Ecto neural progenitor cell (in vitro differentiated cells): ENCODE results near the gene MUC6.
"Not testable (repeated sequence)": the region's sequence is repeated elsewhere in the genome, so short reads cannot be mapped to it uniquely, and the experiment has no call there.

Experiments
- DNase-seq: peaks from one replicate; pipeline ENCODE4 v3.0.0-alpha.2; 2018; ENCODE audit warnings: low spot score

The MUC6 gene

DNA sequence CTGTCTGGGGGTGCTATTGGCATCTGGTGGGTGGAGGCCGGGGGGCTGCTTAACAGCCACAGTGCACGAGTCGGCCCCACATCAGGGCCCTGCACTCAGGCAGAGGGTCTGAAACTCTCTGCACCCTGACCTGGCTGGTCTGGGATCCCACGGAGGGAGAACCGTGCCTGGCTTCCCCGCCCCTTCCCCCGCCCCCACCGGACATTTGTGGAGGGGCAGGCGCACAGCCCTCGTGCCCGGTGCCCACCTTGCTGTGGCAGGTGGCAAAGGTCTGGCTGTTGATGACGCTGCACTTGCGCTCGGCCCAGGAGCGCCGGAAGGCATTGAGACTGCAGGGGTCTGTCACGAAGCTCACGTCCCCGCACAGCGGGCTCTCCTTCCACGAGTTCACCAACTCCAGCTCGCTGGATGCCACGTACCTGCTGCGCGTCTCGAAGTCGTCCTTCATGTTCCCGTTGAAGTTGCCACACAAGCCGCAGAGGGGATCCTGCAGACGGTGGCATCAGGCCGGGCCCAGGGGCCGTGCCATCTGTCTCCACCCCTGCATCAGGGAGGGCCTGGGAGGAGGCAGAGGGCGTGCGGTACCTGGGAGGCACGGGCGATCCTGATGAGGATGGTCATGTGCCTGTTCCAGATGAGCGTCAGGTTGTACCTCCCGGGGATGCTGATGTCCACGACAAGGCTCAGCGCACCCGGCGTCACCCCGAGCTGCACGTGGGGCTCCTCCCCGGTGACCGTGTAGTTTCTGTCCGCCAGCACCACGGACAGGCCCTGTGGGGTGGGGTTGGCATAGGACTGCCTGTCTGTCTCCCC, 11.7 kb downstream of the MUC6 start:
- no peak for DNase-seq

DNA sequence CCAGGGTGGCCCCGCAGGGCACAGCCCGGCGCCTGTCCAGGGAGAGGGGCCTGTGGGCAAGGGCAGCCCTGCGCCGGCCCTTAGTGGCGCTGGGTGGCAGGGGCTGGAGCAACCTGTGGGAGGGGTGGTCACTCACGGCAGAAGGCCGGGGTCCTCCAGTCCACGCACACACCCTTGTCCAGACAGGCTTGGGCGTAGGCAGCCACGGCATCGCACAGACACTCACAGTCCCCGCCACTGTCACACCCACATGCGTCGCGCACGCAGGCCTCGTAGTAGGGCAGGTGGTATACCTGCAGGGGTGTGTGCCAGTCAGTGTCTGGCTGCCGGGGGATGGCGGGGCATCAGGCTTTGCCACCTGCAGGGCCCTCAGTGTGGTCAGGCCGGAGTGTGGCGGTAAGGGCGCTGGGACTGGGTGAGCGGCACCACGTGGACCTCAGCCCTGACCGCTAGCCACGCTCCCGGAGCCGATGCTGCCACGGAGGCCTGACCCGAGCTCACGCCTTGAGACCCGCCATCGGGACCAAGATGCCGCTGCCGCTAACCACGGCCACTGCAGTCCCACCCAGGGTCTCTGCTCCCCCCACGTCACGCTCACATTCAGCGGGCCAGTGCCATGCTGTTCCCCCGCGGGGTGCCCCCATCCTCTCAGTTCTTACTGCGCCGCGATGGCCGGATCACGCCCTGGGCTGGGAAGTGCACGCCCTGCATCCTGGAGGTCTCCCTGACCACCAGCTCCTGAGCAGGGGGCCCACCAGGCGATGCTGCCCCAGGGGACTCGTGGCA, 12.5 kb downstream of the MUC6 start:
- DNase-seq, result no peak

DNA sequence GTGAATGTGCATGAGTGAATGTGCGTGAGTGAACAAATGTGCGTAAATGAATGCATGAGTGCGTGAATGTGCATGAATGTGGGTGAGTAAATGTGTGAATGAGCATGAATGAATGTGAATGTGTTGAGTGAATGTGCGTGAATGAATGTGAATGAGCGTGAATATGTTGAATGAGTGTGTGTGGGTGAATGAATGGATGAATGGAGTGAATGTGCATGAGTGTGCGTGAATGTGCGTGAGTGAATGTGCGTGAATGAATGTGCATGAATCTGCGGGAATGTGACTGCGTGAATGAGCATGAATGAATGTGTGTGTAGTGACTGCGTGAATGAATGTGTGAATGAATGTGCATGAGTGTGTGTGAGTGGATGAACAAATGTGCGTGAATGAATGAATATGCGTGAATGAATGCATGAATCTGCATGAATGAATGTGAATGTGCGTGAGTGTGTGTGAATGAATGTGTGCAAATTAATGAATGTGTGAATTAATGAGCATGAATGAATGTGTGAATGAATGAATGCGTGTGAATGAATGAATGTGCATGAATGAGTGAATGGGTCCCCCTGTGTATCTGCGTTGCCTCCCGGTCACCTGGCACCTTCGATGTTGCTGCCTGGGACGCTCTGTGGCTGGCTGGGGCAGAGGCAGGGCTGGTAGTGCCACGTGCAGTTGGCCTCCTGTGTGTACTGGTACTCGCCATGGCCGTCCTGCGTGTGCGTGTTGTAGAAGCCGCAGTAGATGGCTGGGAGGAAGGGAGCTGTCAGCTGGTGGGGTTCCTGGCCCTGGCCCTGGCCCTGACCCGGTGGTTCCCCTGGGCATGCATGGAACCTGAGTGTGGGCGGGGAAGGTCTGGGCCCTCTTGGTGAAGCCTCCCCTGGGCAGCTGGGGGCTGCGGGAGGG, 13.4 kb downstream of the MUC6 start:
- DNase-seq, result no peak

DNA sequence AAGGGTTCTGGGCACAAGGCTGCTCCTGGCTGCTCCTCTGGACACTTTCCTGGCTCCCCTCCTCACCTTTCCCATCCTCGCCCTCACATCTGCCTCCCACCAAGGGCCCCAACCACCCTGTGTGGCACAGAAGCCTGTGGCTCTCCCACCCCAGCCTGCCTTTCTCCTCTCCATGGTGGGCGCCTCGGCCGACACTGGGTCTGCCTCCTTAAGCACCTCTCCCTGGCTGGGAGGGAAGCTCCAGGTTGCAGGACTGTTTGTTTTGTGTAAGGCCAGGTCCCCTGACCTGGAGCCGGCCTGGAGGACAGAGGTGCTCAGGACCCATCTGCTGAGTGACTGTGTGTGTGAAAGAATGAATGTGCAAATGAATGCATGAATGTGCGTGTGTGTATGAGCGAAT, 14.1 kb downstream of the MUC6 start:
- DNase-seq, result no peak

DNA sequence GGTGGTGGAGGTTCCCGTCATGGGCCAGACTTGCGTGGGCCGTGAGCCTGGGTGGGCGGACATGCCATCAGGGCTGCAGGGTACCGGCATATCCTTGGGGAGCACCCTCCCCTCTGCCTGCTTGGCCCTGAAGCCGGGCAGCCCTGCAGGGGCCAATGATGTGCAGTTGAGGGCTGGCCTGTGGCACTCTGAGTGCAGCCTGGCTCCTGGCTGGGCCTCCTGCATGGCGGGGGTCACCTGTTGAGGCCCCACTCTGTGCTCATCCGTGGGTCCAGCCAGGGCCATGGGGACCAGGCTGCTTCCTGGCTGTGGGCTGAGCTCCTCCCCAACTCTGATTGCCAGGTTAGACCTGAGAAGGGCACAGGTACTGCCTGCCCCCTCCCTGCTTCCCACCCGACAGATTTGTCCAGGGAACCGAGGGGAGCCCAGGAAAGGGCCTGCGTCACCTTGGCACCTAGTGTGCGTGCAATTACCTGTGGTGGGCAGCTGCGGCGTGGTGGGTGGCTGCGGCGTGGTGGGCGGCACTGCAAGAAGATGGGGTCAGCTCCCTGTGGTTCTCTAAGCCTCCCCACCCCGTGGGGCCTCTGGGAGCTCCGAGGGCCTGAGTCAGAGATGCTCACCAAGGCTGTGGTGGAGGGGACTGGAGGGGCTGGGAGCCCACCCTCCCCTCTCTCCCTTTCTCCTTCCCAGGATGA, 16.2 kb downstream of the MUC6 start:
- no peak for DNase-seq

DNA sequence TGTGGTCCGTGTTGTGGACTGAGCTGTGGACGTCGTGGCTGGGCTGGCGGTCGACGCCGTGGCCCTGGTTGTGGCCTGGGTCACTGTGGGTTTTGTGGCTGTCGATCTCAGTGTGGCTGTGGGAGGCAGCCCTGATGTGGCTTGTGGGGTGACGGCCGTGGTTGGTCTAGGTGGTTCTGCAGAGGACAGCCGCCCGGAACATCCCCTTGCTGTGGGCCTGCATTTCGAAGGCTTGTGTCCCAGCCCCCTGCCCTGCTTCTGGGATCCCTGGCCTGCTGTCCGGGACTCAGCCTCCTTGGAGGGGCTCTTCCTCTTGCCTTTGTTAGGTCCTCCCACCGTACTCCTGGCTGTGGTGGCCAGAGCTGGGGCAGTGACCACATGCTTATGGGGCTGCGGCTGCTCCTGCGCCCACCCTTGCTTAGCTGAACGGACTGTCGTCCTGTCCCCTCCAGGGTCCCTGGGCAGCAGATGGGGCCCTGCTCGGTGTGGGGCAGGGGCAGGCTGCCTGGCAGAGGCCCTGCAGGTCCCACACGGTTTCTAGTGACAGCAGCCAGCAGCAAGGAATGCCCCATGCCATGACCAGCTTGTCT, 17.1 kb downstream of the MUC6 start:
- no peak for DNase-seq

DNA sequence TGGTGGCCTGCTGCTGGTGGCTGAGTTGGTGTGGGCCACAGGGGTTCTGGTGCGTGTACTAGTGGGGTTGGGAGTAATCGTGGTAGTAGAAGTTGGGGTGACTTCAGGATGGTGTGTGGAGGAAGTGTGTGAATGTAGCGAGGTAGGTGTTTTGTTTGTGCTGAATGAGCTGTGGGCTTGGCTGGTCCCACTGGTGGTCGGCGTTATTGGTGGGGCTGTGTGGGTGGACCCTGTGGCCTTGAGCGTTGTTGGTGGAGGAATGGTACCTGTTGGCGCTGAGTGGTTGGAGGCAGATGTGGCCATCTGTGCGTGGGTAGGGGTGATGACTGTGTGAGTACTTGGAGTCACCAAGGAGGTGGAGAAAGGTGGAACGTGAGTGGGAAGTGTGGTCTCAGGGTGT, 18.4 kb downstream of the MUC6 start:
- no peak for DNase-seq

DNA sequence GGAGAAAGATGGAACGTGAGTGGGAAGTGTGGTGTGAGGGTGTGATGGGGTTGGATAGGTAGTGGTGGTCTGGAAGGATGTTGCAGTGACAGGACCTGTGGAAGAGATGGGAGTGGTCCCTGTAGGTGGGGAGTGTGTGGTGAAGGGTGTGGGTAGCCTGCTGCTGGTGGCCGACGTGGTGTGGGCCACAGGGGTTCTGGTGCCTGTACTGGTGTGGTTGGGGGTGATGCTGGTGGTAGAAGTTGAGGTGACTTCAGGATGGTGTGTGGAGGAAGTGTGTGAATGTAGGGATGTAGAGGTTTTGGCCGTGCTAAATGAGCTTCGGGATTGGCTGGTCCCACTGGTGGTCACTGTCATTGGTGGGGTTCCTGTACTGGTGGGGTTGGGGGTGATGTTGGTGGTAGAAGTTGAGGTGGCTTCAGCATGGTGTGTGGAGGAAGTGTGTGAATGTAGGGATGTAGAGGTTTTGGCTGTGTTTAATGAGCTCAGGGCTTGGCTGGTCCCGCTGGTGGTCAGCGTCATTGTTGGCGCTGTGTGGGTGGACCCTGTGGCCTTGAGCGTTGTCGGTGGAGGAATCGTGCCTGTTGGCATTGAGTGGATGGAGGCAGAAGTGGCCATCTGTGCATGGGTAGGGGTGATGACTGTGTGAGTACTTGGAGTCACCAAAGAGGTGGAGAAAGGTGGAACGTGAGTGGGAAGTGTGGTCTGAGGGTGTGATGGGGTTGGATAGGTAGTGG, 19.1 kb downstream of the MUC6 start:
- no peak for DNase-seq

DNA sequence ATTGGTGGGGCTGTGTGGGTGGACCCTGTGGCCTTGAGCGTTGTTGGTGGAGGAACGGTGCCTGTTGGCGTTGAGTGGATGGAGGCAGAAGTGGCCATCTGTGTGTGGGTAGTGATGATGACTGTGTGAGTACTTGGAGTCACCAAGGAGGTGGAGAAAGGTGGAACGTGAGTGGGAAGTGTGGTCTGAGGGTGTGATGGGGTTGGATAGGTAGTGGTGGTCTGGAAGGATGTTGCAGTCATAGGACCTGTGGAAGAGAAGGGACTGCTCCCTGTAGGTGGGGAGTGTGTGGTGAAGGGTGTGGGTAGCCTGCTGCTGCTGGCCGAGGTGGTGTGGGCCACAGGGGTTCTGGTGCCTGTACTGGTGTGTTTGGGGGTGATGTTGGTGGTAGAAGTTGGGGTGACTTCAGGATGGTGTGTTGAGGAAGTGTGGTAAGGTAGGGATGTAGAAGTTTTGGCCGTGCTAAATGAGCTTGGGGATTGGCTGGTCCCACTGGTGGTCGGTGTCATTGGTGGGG, 19.9 kb downstream of the MUC6 start:
- DNase-seq, result not testable (repeated sequence)

DNA sequence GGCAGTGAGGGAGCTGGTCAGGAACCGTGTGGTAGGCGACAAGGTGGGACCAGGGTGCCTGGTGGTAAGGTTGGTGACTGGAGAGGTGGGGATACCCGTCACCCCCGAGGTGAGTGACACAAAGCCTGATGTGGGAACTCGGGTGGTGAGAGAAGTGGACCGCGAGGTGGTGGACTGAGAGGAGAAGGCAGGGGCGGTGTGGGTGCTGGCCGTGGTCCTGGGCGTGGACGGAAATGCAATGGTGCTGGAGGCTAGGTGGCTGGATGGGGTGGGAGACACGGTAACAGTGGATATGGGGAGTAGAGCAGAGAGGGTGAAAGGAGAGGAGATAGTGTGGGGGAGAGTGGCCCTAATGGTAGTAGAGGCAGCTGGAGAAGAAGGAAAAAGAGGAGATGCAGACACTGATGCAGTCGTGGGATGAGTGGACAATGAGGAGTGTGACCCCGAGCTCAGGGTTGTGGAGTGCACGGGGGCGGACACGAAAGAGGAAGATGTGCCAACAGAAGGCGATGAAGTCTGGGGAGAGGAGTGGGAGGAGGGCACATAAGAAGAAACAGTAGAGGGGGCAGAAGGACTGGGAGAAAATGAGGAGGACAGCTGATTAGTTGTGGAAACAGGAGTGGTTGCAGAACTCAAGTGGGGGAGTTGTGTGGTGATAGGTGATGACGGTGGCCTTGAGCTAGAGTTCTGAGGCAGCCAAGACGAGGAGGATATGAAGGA, 20.5 kb downstream of the MUC6 start:
- no peak for DNase-seq

DNA sequence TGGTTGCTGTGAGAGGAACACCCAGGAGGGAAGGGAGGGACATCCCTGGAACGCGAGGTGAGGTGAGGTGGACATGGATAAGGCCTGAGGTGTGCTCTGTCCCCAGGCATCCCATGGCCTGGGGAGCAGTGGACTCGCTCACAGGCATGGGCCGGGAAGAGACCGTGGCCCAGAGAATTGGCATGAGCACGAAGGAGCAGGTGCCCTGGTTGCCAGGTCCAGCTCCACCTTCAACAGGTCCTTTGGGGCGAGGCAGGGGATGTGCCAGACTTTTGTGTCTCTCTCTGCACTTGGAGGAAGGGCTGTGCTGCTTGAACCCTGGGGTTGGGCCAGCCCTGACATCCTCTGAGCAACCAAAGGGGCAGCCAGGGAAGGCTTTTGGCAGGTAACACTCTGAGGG, 21.5 kb downstream of the MUC6 start:
- no peak for DNase-seq

DNA sequence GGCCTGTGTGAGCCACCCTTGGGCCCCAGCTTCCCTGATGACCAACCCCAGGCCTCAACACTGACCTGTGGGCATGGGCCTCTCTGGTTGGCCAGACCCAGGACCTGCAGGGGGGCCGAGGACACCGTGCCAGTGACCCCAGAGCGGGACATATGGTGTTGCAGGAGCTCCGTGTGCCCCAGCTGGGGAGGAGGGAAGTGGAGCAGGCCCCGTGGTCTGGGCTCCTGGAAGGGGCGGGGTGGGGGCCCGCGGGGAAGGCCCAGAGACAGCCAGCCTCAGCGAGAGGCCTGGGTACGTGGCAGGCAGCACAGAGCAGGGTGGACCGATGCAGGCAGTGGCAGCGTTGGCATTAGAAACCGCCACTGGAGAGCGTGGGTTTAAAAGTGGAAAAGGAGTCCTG, 22.2 kb downstream of the MUC6 start:
- no peak for DNase-seq

DNA sequence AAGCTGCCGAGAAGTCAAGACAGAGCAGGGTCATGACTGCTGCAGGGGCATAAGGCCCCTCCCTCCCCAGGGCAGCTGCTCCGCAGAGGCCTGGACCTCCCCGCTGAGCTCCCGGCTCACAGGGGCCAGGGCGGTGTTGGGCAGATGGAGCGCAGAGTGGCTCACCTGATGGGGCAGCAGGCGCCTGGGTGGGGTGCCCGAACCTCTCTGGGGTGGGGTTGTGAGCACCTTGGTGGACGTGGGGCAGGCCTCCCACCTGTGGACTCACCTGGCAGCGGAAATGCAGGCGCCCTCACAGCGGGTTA, 22.9 kb downstream of the MUC6 start:
- DNase-seq, result no peak

DNA sequence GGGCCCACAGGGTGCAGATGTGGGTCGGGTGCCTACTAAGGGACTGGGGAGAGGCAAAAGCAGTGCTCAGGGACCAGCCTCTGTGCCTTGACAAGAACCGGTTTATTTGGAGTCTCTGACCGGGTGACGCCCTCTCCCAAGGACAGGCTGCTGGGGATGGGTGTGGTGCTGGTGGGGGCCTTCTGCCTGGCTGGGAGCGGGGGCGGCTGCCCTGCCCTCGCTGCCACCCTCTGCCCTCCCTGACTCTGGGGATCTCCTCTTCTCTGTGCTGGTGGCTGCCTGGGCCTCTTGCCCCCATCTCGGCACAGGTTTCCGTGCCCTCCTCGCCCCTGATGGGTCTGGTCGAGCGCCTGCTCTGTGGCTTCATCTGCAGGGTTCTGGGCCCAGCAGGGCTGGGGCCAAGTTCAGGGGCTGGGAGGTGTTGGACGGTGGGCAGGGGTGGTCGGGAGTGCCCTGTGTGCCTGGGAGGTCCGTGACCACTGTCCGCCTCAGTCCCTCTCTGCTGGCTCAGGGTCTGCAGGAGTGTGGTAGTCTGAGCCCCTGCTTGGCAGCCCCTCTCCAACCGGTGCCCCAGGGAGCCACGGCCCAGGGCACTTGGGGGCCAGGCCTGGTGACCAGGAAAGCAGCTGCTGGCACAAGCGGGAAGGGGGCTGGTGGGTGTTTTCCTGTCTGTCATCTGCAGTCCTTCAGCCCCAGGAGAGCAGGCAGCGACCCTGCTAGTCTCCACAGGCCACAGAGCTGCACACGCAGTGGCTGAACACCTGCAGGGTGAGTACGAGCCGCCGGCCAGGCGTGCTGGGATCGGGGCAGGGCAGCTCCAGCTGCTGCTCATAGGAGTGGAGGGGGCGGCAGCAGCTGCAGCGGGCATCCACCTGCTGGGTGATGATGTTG, 23.5 kb downstream of the MUC6 start:
- DNase-seq, result no peak

DNA sequence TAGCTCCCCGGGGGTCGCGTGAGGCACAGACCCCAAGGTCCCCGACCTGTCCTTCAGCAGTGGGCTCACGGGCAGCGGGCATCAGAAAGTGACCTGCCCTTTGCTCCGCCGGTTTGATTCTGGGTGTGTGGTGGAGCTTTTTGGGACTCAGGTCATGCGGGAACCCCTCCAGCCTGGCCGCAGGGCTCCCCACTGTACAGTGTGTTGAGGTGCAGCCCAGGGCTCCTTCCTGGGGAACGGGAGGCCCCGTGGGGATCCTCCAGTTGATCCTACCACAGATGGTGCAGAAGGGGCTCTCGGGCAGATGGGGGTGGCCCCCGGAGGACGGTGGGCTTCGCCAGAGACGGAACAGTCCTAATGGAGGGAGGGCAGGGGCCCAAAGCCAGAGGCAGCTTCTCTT, 24.2 kb downstream of the MUC6 start:
- no peak for DNase-seq

DNA sequence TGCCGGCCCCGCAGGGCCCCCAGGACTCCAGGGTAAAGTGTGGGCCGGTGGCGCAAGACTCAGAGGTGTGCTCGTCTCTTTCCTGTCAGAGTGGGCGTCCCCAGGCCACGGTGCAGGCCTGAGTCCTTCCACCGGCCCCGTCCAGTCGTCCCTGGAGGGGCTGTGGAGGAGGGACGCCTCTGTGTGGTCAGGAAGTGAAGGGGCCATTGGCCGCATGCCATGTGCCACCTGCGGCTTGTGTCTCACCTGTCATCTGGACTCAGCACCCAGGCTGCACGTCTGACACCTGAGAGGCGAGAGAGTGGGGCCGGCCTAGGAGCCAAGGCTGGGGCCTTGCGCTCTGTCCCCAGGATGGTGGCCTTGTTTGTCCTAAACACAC, 25.2 kb downstream of the MUC6 start:
- no peak for DNase-seq

DNA sequence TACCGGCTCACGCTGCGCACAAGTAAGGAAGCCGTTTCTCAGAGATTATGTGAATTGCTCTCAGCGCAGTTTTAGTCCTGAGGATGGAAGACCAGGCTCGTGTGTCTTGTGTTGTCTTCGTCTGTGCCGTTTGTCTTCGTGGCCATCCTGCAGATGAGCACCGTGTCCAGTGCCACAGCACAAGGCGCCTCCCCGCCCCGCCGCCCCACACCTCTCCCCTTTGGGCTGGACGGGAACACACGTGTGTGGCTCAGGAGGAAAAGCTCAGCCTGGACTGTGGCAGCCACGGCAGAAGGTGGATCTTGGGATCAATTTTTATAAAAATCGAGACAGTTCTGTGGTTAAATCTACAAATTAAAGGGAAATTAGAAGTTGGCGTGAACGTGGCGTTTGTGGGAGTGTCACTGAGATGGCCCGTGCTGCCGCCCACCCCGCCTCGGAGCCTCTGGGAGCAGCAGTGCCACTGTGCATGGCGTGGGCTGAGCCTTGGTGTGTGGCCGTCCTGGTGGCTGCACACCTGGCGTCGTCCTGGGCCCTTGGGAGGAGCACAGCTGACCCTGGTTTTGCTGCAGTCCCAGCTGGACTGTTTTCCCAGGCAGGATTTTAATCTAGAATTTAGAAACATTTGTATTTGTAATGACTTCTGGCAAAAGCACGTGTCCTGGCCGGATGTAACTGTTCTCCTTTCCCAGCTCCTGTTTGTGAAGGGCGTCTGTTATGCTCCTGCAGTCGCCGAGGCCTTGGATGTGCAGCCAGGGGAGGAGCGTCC, 25.8 kb downstream of the MUC6 start:
- DNase-seq, result no peak

DNA sequence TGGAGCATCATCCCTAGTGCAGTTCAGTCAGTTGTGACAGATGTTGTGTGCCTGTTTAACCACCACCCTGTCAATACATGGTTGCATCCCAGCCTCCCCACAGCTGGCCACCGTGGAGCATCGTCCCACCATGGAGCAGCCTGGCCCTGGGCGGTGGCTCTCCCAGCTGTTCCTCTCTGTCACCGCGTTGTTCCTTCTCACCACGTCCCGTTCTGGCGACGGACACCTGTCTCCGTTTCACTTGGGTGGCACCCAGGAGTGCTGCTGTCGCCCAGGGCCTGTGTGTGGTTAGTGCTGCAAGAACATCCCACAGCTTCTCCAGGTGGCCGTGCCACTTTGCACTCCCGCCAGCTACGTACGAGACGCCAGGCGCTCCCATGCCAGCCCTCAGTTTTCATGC, 26.5 kb downstream of the MUC6 start:
- no peak for DNase-seq
